Thymus (tissue), 11 donors: ENCODE data around the gene GRIN2C. TPM values are rescaled to one million over a fixed set of nuclear protein-coding genes. Genes with fewer than 3 reads are reported as not detected.

Source experiments
- DNase-seq, 9 donors: peaks; one replicate each; pipeline ENCODE4 v3.0.0-alpha.2; 2013; ENCODE audit warnings: low spot score in 9 of 9, low read depth in 6 of 9, missing footprints in 1 of 9
- H3K27ac ChIP-seq, 2 donors: one replicate each; pipeline ENCODE4 v1.5.1; 2013; ENCODE audit warnings: control low read depth in 1 of 2, low read depth in 1 of 2, low read length in 1 of 2, mild to moderate bottlenecking in 1 of 2, moderate library complexity in 1 of 2
- H3K27me3 ChIP-seq, 2 donors: one replicate each; pipeline ENCODE4 v1.5.1; 2013; ENCODE audit warnings: low read length in 1 of 2; ENCODE audit not compliant: control insufficient read depth in 2 of 2, insufficient read depth in 1 of 2
- H3K36me3 ChIP-seq, 2 donors: one replicate each; pipeline ENCODE4 v1.5.1; 2013; ENCODE audit warnings: low read length in 1 of 2, mild to moderate bottlenecking in 1 of 2, moderate library complexity in 1 of 2; ENCODE audit not compliant: control insufficient read depth in 2 of 2, insufficient read depth in 2 of 2
- H3K4me1 ChIP-seq, 2 donors: one replicate each; pipeline ENCODE4 v1.5.1; 2013; ENCODE audit warnings: low read length in 2 of 2; ENCODE audit not compliant: control insufficient read depth in 2 of 2, insufficient read depth in 2 of 2
- H3K4me3 ChIP-seq, 2 donors: one replicate each; pipeline ENCODE4 v1.5.1; 2013; ENCODE audit warnings: low read length in 2 of 2, control low read depth in 1 of 2, mild to moderate bottlenecking in 1 of 2
- H3K9me3 ChIP-seq, 2 donors: one replicate each; pipeline ENCODE4 v1.5.1; 2013; ENCODE audit warnings: low read length in 1 of 2, mild to moderate bottlenecking in 1 of 2; ENCODE audit not compliant: control insufficient read depth in 2 of 2, insufficient read depth in 1 of 2
- WGBS: extraction: QIAGEN DNeasy Blood & Tissue Kit; methylation state at CpG from one replicate; pipeline ENCODE4 v1.1.7; 2013; 5-methylcytosine and 5-hydroxymethylcytosine counted together
- polyA plus RNA-seq: library from polyadenylated mRNA; stranded (reverse); fragments of 200-250 nt; gene quantifications from one replicate; pipeline ENCODE4 v1.2.3, GENCODE V29; 2013
- total RNA-seq: library from RNA; stranded (reverse); fragments of 120-200 nt; gene quantifications from one replicate; pipeline ENCODE4 v1.2.4, GENCODE V29; 2013
- donor health status: healthy.

Gene GRIN2C
- total and polyA plus RNA-seq, 2 donors, result 0.05 to 0.07 TPM

DNA sequence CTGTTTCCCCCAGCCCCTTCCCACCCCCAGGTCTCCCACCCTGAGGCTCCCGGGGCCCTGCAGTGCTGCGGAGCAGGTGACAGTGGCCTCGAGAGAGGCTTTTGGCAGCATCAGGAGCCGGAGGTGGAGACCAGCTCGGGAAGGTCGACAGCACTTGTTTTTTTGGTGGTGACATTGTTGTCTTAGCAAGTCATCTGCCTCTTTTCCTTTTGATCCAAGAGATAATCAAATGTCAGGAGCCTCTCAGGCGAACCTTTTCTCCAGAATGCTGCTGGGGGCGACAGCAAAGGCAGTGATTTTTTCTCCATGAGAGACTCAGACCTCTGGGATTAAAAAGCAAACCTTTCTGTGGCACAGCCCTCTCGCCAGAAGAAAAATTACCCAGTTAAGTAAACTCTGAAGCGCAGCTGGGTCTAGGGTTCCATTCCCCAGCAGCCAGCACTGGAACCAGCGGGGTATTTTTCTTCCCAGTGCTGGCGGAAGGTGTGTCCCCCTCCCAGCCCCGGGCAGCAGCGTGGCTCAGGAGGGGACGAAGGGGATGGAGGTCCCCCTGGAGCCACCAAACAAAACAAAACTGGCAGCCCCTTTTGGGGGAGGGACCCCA, 37.2 kb downstream of the GRIN2C start:
- H3K27ac ChIP-seq, result no peak overlapping the region
- peaks cover 0 to 5% of the 10 kb centered on the region in 2 donors for H3K4me1 ChIP-seq
- H3K4me3 ChIP-seq, result no peak overlapping the region
- no peaks in the 10 kb centered on the region for H3K27me3 ChIP-seq
- H3K9me3 ChIP-seq, result no peaks in the 10 kb centered on the region
- H3K36me3 ChIP-seq, result peaks cover 15 to 31% of the 10 kb centered on the region in 2 donors
- DNase-seq, result no peak
- WGBS, result 94% methylated on average over 15 of the region's 15 CpGs

DNA sequence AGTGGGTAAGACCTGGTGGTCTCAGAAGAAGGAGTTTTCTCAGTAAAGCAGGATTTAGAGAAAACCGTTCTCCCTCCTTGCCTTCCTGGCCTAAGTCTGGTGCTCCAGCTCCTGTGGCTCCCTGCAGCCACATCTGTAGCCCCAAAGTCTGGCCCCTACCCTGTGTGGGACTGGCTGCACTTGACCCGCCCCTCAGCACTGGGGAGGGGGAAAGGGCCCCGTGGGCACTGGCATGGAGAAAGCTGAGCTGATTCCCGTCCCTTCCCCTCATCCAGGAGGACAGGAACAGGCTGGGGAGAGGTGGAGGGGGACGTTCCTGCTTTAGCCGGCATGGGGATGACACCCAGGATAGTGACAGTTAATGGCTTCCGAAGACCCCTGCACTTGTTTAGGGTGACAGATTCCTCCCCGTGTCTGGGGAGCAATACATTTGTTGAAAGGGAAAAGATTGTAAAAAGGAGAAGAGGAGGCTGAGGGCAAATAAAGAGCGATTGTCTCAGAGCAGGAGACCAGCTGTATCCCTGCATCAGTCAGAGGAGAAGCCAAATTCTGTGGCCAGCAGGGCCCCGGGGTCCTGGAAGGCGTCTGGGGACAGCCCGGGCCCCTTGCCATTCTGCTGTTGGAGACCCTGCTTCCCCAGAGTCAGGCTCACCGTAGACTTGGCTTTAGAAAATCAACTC, 37.9 kb downstream of the GRIN2C start:
- DNase-seq, result no peak
- Histone ChIP-seq H3K4me3 (no peak overlapping the region), H3K36me3 (peaks cover 18 to 31% of the 10 kb centered on the region in 2 donors), H3K27ac (no peak overlapping the region), H3K27me3 (no peaks in the 10 kb centered on the region), H3K9me3 (no peaks in the 10 kb centered on the region), H3K4me1 (peaks cover 0 to 5% of the 10 kb centered on the region in 2 donors)
- 96% methylated on average over 13 of the region's 13 CpGs for WGBS

DNA sequence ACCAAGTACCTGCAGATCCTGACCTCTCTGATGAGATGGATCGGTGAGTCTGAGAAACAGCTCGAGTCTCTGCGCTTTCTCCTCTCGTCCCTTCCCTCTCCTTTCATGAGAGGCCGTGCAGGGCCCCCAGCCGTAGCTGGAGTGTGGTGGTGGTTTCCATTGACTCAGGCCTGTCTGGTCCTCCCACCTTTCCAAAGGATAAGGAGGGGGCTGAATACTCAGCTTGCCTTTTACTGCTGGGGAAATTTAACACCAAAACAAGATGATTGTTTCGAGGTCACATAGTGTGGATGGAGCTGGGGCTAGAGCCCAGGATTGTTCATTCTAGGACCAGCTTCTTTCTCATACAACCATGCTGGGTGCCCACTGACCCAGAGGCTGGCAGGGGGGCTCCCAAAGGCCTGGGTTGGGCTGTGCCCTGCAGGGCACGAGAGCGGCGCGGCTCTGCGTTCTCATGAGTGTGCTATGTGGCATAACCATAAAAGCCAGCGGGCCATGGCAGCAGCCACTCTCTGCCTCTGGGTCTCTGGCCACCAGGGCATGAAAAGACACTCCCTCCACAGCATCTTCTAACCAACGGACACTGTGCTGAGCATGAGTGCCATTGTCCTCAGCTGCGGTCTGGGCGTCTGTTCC, 39.8 kb downstream of the GRIN2C start:
- no peak for DNase-seq
- Histone ChIP-seq H3K9me3 (no peaks in the 10 kb centered on the region), H3K36me3 (peaks cover 18 to 25% of the 10 kb centered on the region in 2 donors), H3K27ac (no peak overlapping the region), H3K27me3 (no peaks in the 10 kb centered on the region), H3K4me3 (no peak overlapping the region), H3K4me1 (peaks cover 0 to 5% of the 10 kb centered on the region in 2 donors)
- 98% methylated on average over 16 of the region's 16 CpGs for WGBS

DNA sequence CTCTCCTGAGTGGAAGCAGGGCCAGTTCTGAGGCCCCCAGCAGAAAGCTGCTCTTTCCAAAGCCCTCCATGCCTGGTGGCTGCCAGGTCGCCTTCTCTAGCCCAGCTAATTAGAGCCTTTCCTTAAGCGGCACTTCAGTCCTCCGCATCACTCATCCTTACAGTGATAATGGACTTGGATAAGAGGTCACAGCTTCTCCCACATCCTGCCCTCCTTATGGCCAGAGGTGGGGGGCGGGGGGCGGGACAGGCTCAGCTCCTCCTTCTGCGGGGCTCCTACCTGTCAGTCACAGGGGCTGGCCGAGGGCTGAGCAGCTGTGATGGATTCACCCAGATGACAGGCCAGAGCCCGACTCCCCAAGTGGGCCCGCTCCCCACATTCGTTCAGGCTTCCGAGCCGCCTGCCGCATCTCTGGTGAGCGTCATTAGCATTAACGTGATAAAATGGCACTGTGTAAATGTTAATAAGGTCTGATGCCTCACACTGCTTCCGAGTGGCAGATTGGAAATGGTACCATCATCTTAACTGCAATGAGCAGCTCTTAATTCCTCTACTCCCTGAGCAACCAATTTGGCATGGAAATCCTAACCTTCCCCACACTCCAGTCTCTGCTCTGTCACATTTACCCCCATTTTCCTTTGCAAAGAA, 41.3 kb downstream of the GRIN2C start:
- H3K9me3 ChIP-seq, result no peaks in the 10 kb centered on the region
- 98% methylated on average over 16 of the region's 16 CpGs for WGBS
- H3K4me3 ChIP-seq, result no peak overlapping the region
- H3K36me3 ChIP-seq, result peaks cover 11 to 14% of the 10 kb centered on the region in 2 donors
- H3K27me3 ChIP-seq, result no peaks in the 10 kb centered on the region
- no peak for DNase-seq
- H3K4me1 ChIP-seq, result peaks cover 0 to 5% of the 10 kb centered on the region in 2 donors
- no peak overlapping the region for H3K27ac ChIP-seq

DNA sequence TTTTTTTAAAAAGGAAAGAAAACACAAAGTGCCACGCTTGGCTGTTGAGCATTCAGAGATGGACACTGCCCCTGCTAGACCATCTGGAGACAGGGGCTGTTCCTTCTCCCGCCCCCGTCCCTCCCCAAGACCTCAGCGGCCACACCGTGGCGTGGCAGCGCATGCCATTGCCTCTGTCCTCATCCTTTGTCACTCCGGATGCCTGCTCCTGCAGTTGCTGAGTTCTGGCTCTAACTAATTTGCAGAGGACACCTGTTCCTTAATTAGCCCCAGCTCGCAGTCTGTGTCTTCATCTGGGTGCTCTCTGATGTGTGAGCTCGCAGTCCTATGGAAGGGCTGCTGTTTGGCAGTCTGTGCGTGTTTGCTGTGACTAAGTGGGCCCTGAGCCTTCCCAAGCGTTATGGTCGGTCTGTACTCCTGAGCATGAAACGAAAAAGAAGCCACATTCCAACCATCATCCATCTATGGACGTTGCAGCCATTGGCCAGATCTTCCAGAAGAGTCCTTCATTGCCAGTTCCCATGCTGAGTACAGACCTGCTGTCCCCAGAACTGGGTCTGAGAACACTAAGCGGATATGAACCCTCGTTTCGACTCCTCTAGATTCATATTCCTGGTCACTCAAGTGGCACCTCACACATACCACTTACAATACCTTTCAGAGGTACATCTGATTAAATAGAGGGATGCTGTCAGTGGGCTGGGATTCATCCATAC, 42.6 kb downstream of the GRIN2C start:
- H3K27ac ChIP-seq, result no peak overlapping the region
- H3K4me3 ChIP-seq, result no peak overlapping the region
- no peaks in the 10 kb centered on the region for H3K27me3 ChIP-seq
- H3K9me3 ChIP-seq, result no peaks in the 10 kb centered on the region
- no peak for DNase-seq
- H3K36me3 ChIP-seq, result peaks cover 10 to 18% of the 10 kb centered on the region in 2 donors
- peaks cover 0 to 3% of the 10 kb centered on the region in 2 donors for H3K4me1 ChIP-seq
- WGBS, result 92% methylated on average over 18 of the region's 18 CpGs

DNA sequence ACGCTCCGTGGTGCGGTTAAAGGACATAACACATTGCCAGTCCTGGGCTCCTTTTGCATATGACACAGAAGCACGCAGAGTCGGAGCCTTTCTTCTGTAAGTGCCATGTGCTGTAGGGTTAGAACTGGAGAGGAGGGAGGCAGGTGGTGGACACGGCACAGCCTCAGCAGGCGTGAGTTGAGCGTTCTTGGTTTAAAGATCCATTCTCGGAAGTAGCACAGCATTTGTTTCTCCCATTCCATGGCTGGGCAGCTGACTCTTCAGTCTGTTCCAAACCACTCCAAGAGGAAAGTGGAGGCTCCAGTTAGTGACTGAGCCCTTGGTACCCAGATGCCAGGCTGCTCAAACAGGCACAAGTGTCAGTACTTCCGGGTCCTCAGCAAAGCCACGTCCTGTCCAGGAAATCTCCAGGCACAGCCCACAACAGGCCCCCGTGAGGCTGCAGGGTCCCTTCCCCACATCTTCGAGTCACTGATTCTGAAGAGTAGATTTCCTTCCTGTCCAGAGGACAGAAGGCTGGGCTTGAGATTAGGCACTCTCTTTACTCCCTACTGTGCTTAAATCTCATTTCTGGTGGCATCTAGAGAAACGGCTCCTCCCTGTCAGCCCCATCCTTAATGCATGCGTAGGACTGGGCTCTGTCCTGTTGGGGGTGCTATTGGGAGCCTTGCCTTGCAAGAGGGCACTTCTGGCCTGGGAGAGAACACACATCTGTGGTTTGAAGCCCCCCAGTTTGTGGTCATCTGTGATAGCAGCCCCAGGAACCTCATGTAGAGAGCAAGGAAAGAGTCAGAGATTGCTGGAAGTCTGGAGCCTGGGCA, 43.9 kb downstream of the GRIN2C start:
- Histone ChIP-seq H3K9me3 (no peaks in the 10 kb centered on the region), H3K36me3 (peaks cover 11 to 17% of the 10 kb centered on the region in 2 donors), H3K4me1 (peaks cover 0 to 3% of the 10 kb centered on the region in 2 donors)

DNA sequence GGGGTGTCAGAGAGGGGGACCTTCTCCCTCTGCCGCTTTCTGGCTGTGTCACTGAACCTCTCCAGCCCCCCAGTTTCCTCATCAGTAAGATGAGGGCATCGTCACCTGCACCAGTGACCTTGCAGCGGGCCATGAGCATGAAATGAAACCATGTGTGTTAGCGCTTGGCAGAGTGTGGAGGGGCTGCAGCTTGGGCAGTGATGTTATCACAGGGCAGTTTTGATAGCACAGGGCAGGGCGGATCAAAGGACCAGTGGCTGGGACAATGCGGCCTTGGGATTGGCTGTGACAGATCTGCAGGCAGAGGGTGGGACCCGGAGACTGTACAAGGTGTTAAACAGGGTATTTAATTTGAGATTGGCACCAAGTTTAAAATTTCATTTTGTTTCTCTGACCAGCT, 44.6 kb downstream of the GRIN2C start:
- Histone ChIP-seq H3K27me3 (no peaks in the 10 kb centered on the region), H3K9me3 (no peaks in the 10 kb centered on the region), H3K36me3 (peaks cover 15 to 16% of the 10 kb centered on the region in 2 donors), H3K4me3 (no peak overlapping the region), H3K4me1 (peaks cover 0 to 3% of the 10 kb centered on the region in 2 donors), H3K27ac (no peak overlapping the region)
- 96% methylated on average over 7 of the region's 7 CpGs for WGBS
- no peak for DNase-seq

More for the DNA sequence above, 43.9 kb downstream of the GRIN2C start:
- Histone ChIP-seq H3K4me3 (no peak overlapping the region), H3K27me3 (no peaks in the 10 kb centered on the region), H3K27ac (no peak overlapping the region)
- no peak for DNase-seq
- WGBS, result 87% methylated on average over 15 of the region's 15 CpGs

DNA sequence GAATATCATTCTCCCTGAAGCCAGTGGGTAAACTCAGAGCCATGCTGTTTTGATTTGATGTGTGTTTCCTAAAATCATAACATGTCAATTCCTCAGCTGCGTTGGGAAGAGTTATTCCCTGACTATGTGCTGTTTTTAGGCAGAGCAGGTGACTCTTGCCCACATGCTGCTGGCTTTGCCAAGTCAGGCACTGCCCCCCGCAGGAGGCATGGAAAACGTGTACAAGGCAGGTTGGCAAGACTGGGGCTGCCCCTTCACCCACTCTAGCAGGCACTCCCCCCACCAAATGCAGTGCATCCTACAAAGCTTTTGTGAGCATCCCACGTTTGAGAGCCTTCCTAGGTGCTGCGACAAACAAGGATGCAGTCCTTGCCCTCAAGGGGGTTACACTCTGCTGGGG, 45.2 kb downstream of the GRIN2C start:
- H3K4me1 ChIP-seq, result peaks cover 0 to 3% of the 10 kb centered on the region in 2 donors
- WGBS, result 88% methylated on average over 5 of the region's 5 CpGs
- H3K27ac ChIP-seq, result no peak overlapping the region
- peaks cover 11 to 12% of the 10 kb centered on the region in 2 donors for H3K36me3 ChIP-seq
- no peak overlapping the region for H3K4me3 ChIP-seq
- no peak for DNase-seq
- H3K27me3 ChIP-seq, result no peaks in the 10 kb centered on the region
- H3K9me3 ChIP-seq, result no peaks in the 10 kb centered on the region
